T follicular helper cell (primary cell): ENCODE measurements around the gene BRINP2.

Experiments
- DNase-seq: peaks from one replicate; pipeline ENCODE4 v3.0.0-alpha.2; 2020; ENCODE audit warnings: low read depth
- total RNA-seq, 2 experiments: gene quantifications; one replicate each; lab custom pipeline; 2026; lab: John Stamatoyannopoulos, UW

The BRINP2 gene, protein sequence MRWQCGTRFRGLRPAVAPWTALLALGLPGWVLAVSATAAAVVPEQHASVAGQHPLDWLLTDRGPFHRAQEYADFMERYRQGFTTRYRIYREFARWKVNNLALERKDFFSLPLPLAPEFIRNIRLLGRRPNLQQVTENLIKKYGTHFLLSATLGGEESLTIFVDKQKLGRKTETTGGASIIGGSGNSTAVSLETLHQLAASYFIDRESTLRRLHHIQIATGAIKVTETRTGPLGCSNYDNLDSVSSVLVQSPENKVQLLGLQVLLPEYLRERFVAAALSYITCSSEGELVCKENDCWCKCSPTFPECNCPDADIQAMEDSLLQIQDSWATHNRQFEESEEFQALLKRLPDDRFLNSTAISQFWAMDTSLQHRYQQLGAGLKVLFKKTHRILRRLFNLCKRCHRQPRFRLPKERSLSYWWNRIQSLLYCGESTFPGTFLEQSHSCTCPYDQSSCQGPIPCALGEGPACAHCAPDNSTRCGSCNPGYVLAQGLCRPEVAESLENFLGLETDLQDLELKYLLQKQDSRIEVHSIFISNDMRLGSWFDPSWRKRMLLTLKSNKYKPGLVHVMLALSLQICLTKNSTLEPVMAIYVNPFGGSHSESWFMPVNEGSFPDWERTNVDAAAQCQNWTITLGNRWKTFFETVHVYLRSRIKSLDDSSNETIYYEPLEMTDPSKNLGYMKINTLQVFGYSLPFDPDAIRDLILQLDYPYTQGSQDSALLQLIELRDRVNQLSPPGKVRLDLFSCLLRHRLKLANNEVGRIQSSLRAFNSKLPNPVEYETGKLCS
- total RNA-seq: 0 reads per million in 2 experiments

DNA sequence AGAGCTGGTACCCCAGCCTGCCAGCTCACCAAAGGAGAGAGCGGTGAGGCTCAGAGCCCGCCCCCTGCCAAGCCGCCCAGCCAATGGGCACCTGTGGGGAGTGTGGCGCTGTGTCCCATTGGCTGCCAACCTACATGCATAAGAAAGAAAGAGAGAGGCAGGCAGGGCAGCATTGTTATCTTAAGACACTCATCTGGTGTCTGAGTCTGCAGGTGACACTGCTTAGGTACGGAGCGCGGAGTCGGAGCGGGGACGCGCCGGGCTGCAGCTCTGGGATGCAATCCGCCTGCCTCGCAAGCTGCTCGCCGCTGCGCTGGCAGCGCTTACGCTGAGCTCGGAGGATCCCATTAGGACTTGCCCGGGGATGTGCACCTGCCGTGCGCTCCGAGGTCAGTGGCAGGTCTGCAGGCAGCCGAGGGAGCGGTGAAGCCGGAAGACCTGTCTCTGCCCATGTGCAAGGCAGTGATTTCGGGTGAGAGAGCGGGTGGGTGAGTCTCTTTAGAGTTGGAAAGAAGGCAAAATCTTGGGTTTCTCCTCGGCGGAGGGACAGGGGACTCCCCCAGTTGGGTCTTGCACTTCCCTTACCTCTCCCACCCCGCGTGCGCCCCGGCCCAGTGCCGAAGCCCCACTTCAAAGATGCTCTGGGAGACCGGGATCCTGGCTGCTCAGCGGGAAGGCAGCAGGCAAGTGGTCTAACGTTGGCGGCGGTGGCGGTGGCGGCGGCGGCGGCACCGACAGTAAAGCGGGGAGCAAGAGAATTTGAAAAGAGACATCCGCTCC lies at the start of gene BRINP2:
TSS of gene BRINP2 (plus strand) at position 203 of the 780 bp plus-strand sequence. CDS start 58,919 bp downstream, outside the sequence.
- no peak for DNase-seq

DNA sequence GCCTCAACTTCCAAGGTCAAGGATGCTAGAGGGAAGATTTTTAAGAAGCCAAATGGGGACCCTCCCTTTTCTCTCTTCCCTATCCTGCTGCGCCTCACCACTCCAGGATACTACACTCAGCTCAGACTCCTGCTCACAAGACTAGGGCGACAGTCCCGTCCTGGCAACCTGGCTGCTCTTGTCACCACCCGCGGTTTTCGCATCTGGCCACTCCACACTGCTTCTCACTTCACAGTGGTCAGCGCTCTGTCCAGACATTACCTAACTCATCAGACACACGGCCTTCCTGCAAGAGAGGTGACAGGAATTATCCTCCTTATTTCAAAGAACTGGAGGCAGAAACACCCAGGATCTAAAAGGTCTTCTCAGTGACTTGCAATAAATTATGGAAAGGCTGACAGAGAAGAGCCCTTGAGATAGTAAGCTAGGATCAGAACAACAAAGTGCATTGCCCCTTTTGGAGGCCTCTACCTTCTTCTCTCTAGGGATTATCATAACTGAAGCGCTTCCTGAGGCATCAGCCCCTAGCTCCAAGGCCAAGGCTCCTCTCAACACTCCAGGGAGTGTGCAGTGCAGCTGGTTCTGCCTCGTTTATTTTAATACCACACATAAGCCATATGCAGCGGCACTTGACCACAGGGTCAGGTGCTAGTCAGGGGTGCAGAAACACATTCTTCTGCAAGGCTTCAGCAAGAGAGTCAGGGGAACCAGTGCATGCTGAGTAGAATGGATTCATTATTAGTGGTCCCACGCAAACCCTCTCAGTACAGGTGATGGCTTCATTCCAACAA lies 48.1 kb upstream of the BRINP2 start:
- DNase-seq: no peak

DNA sequence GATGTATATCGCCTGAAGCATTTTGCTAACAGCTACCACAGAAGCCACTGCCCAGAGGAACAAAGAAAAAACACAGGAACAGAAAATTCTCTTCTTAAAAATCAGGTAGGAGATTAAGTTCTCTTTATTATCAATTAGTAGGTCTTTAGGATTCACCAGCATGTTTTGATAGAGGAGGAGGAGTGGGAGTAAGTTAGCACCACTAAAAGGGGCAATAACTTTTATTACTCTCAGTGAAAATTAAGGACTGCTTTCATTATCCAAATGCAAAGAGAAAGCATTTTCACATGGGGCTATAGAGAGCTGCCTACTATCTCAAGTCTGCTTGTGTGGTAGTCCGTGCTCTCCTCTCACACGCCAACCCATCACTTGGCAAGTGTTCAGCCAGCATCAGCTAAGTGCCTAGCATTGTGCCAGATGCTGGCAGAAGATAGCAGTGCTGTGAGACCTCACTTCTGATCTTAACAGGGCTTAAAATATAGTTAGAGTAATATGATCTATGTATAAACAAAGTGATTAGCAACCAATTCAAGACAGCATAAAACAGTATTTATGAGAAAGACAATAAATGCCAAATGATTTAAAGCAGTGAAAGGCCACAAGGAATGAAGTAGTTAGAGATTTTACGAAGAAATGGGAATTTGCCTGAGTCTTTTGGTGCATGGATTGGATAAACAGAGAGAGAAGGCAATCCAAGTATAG lies 46.0 kb upstream of the BRINP2 start:
- no peak for DNase-seq

DNA sequence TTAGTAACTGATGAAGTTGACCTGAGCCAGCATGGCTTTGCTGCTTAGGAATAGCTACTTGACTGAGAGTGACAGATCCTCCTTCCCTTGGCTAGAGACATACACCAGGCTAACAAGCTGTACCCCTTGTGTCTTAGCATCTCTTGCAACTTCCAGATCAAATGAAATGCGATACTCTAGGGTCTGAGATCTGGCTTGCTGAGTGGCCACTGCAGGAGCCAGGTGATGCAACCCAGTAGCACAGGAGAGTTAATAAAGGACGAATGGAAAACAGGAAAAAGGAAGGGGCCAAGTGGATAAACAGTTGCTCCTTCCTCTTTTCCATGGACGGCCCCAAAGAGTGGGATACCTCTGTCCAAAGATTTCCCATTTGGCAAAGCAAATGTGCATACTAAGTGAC lies 44.5 kb upstream of the BRINP2 start:
- DNase-seq: no peak

DNA sequence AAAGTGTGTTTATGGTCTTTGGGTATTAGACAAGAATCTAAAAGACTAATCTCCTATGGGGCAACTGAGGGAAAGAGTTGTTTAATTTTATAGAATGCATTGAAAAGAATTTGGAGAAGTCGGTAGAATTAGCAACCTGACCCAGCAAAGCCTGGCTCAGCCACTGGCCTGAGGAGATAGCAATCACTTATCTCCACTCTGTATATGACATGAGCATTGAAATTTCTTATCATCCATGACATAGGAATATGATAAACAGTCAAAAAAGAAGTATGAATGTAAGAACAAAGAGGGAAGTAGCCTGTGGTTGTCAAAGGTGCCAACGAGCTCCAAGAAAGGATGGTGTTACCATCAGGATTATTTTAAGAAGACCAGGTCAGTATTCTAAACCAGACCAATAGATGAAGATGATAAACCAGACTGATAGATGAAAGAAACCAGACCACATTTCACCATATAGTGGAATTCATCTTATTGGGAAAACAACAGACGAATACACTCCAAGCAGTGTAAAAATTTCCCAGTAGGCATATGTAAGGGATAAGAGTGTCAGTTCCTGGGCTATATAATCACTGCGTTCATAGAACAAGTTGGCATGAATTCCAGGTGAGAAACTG lies 42.0 kb upstream of the BRINP2 start:
- DNase-seq: no peak

DNA sequence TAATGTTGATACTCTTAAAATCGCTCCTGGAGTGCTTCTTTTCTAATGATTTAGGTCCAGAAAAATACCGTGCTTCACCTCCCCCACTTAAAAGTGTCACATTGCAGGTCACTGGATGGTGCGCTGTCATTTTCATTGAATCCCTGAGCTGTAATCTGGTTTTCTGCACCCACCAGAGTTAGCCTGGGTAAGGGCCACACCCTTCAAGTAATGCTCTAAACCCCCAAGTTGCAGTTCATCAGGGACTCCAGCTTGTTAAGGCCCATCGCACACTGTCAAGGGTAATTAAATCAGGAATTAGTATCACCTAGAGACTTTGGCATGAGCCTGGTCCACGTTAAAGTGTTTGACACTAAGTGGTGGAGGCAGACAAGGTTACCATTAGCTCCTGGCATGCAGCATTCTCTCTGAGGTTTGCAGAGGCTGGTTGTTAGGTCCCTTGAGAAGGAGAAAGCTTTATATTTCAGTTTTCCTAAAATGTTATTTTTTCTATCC lies 40.3 kb upstream of the BRINP2 start:
- no peak for DNase-seq

DNA sequence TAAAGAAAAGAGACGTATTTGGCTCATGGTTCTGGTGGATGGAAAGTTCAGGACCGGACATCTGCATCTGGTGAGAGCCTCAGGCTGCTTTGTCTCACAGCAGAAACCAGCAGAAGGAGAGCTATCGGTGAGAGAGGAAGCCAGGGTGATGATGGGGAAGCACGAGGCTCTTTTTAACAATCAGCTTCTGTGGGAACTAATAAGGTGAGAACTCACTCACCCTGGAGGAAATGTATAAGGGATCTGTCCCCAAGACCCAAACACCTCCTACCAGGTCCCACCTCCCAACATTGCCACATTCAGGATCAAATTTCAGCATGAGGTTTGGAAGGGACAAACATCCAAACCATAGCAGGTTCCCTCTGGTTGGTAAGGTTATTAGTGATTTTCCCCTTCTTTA lies 39.0 kb upstream of the BRINP2 start:
- no peak for DNase-seq

DNA sequence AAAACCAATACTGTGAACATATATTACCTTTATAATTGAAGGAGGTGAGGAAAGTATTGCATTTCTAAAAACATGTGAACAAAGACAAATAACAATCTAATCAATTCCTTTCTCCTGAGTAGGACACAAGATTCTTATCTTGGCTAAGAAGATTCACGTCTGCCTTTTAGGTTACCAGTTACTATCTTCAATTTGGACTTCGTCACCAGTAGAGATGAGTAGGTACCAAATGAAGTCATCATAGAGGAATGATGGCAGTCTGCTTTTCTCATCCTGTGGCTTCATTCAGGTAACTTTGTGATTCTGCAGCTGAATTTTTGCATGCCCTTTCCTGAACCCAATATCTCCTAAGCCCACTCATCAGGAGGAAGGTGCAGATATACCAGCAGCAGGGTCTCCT lies 38.6 kb upstream of the BRINP2 start:
- DNase-seq: no peak

DNA sequence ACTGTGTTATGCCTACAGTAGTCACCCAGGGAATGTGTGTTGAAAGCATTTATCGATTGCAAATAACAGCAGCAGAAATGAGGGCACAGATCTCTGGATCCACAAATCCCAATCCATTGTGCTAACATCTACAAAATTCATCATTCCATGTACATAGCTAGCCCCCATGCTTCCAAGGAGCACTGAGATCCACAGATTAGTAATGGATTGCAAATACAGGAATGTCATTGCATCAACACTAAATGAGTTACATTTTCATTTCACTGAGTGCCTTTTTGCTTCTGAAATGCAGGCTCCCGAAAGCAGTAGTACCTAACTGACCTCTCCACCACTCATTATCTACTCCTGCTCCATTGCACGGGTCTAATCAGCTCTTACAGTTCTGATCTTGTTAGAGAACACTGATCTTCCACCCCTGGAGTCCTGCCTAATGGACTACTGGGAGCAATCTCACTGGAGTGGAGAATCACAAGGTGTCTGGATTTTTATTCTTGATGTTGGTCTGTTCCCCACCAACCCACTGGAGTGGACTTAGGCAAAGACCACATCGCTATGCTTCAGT lies 36.7 kb upstream of the BRINP2 start:
- no peak for DNase-seq

DNA sequence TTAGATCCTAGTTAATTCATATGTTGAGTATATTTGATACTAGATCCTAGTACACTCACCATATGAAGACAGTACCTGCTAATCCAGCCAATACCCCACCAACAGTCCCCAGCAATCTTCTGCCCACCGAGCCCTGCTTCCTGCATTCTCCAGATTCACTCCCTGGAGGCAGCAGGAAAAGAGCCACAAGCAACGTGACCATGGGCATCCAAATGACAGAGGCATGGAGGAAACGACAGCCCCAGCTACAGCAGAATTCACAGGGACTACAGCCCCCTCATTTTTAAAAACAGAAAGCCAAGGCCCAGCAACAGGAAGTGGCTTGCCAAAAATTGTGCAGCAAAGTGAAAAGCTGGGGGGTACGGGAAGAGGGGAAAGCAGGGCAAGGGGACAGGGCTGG lies 35.5 kb upstream of the BRINP2 start:
- DNase-seq: no peak

DNA sequence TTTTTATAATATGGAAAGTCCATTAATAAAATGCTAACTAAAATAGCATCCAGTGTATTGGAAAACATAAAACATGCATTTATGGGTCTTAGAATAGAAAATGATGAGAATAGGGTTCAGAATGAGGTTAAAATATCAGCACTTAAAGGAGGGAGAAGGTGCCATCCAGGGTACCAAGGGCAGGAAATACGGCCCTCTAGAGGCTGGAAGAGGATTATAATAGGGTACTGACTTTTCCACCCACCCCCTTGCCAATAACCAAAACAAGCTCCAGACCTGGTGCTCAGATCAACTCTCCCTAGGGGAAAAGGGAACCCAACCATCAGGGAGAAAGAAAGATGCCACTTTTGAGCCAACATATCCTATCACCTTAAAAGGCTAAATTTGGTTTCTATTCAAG lies 32.9 kb upstream of the BRINP2 start:
- DNase-seq: no peak

DNA sequence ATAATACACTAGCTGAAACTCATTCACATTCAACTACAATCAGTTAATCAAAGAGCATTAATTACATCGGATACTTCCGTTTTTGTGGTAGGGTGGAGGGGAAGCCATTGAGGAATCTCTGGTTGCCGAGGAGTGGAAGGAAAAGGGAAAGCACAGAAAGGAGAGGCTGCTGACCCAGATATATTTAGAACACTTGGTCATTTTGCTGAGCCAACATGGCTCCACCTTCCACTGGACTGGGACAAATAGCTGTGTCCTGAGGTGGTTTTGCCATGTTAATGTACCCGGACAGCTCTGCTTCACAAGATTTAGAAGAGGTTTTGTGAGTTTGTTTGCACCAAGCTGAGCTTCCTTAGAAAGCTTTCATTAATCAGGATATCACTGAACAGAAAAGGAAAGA lies 32.4 kb upstream of the BRINP2 start:
- DNase-seq: no peak

DNA sequence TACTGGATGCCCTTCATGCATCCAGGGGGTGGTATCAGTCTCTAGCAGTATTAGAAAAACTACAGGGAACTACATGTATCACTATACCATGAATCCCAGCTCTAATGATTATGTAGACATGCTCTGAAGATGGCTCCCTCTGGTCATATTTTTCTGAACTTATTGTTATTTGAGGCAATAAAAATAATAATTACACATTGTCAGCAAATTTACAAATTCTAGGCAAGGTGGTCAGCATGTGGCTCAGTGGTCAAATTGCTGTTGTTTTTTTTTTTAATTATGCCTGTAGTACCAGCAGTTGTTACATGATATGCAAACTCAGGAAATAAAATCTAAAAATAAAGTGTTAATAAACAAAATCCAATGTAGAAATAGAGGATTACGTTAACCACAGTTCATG lies 28.7 kb upstream of the BRINP2 start:
- no peak for DNase-seq

DNA sequence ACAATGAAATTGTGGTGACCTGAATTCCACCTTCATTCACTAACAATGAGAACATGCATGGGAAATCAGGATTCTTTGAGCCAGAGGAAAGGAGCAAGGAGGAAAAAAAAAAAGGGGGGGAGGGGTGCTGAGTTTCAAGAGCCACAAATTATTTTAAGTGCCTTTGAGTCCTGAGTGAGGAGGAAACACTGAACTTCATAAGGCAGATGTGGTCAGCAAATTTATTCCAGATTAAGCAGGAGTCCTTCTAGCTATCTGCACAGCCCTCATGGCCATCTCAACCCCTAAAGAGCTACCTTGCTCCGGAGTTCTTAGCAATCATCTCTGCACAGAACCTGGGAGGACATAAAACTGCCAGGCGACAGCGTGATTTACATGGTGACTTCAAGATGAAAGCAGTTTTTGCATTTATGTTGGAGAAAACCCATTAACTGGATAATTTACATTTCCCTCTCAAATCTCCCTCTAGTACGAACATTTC lies 27.9 kb upstream of the BRINP2 start:
- no peak for DNase-seq

DNA sequence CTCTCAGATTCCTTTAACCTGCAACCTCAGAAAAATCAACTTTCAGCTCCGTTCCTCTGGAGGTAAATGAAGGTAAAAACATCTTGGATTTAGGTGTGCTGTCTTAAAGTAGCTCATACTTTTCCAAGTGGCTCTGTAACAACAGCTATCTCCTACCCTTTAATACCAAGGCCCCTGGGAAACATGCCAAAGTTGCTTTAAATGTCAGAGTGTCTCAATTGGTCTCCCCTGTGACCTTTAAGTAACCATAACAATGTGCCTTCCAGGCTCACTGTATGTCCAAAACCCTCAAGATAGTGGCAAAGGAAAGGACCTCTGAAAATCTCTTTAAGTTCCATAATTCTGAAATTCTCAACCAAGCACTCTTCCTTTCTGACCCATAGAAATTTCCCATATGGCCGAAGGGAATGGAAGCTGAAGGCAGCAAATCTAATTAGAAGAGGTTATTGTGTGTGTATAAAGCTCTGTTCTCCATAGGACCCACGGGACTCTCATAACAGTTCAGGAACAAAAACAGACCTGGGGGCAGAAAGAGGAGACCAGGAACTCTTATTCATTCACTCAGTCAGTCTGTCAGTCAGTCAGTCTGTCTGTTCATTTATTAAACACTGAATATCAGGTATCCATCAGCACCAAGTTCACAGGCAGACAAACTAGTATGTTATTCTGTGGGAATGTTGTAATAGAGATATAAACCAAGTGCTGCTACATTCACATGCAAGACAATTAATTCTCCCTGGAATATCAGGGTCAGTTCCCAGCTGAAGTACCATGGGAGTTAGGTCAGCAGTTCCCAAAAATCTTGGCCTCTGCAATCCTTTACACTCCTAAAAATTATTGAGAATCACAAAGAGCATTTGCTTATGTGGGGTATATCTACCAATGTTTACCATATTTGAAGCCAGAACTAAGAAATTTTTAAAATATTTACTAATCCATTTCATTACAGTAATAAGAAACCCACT lies 25.4 kb upstream of the BRINP2 start:
- DNase-seq: no peak

DNA sequence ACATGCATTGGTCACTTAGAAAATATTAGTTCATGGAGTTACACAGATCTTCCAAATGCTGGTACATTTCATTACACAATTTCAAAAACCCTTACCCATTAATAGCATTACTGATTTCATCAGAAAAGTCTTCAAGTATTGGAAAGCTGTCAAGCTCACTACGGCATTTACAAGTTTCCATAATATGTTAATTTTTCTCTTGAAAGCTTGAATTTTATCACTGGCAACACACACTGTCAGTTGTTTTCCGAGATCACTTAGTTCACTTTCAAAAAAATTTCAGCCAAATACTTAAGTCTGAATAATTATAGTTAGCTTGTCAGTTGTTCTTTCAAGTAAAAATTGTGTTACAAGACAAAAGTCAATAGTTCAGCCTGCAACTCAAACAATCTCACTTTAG lies 24.3 kb upstream of the BRINP2 start:
- DNase-seq: no peak

DNA sequence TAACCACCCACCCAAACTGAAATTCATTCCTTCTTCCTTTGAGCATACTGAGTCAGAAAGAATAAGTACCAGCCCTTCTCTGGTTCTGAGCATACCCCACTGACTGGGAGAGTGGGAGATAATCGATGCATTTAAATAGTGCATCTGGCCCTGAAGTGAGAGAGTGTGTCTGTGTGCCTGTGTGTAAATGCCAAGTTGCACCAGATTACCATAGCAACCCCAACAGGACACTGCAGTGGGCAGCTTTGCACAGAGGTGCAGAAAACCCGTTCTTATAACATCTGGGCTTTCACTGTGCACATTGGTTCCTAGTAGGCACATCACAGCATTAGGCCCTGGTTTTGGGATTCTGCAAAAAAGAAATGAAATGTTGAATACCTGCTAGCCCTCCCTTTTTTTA lies 8.5 kb upstream of the BRINP2 start:
- DNase-seq: no peak

DNA sequence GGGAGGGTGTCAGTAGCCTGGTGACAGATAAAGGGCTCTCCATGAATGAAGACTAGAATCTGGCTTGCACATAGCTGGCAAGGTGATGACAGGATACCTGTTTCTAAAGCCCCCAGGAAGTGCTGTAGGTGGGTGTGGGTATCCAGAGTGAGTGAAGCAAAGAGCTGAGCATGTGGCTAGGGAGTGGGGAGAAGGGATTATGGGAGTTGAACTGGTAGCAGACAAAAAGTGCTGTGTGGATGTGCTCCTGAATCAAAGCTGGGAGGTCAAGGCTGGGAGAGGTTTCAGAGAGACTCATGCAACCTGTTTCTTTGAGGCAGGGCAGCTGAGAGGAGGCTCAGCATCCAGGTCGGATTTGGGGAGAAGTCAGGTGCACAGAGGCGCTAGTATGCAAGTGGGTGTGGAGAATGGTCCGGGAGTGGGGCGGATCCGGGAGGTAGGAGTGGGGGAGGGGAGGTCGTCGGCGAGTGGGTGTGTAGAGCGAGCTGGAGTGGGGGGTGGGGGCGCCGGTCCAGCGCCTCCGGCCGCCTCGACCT lies 6.8 kb upstream of the BRINP2 start:
- DNase-seq: no peak
